ENCODE results near the gene TTC34.

Gene TTC34

DNA sequence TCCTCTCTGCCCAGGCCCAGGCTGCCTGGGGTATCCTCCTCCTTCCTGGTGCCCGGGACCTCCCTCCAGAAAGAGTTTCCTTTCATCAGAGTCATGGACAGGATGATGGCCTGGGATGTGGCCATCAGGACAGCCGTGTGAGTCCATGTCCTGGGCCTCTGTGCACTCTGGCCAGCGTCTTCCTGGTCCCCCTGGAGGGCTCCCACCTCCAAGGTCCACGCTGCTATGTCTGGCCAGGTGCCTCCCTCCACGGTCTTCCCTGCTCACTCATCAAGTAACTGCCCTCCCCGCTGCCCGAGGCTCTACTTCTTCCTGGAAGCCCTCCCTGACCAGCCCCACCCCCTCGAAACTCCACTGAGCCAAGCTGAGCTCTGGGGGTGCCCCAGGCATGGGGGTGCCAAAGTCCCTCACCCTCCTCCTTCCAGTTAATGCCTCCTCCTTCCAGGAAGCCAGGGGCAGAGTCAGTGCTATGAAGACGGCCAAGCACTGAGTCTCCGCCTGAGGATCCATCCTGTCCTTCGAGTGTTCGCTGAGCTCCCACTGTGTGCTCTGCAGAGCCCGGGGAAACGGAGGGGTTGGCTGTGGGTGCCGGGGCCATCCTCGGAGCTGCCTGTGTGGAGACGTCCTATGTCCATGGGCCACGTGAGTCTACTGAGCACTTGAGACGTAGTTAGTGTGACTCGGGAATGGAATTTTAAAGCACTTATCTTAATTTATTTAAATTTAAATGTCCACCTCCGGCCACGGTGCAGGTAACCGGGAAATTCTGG is 28.5 kb upstream of the TTC34 start:
- no peak for DNase-seq

DNA sequence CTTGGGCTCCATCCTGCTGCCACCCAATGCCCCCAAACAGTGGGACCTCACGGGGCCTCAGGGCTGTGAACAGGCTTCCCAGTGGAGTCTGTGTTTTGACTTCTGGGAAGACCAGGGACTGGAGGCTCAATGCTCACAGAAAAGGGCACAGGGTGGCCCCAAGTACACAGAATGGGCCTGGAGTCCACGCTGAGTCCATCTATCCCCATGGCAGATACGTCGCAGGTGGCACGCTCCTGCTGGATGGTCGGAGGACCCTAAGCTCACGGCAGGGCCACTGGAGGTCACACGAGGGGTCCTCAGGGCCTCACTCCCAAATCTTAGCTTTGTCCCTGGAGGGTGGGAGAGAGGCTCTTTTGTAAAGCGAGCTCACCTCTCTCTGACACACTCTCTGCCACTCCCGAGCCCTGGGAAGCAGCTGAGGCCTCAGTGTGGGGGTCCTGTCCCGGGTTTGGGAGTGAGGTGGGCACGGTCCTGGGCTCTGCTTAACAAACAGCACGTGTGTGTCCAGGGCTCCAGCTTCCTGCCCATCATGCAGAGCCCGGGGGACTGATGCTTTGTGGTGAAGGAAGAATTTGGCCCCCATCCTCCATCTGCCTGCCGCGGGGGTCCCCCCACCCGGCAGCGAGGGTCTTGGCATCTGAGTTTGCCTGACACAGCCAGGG is 27.2 kb upstream of the TTC34 start:
- no peak for DNase-seq

DNA sequence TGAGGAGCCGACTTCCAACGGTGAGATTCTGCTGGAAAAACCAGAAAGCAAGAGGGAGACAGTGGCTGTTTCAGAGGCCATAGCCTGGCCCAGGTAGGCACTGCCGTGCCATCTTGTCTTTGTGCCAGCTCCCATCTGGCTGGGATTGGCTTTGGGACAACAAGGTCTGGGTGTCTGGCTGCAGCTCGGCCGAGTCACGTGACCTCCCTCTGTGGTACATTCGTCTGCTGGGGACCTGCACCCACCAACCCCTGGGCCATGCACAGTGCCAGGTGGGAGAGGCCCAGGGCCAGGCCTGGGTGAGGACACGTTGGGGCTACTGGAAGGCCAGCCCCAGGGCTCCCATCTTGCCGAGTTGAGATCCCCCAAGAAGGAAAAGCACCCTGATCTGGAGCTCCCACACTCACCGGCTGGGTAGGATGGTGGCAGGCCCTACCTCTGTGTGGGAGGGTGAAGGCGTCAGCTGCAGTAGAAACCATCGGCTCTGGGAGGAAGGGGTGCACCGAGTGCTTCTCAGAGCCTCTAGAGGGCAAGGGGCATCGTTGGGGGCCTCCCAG is 25.3 kb upstream of the TTC34 start:
- no peak for DNase-seq

DNA sequence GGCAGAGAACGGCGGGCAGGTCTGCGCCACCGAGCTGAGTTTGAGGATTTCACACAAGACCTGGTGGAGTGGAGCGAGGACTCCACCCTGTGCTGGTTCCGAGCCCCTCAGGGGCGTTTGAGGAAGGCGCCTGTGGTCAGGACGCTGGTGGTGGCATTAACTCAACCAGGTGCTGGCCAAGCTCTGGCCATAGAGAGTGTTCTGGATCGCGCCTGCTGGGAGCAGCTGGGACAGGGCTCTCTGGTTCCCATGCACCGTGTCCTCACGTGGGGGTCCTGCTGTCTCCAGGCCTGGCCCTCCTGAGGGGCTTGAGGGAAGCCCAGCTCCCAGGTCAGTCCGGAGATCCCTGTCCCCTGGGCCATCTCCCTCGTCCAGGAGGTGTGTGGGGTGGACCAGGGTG is 24.8 kb upstream of the TTC34 start:
- DNase-seq: no peak

DNA sequence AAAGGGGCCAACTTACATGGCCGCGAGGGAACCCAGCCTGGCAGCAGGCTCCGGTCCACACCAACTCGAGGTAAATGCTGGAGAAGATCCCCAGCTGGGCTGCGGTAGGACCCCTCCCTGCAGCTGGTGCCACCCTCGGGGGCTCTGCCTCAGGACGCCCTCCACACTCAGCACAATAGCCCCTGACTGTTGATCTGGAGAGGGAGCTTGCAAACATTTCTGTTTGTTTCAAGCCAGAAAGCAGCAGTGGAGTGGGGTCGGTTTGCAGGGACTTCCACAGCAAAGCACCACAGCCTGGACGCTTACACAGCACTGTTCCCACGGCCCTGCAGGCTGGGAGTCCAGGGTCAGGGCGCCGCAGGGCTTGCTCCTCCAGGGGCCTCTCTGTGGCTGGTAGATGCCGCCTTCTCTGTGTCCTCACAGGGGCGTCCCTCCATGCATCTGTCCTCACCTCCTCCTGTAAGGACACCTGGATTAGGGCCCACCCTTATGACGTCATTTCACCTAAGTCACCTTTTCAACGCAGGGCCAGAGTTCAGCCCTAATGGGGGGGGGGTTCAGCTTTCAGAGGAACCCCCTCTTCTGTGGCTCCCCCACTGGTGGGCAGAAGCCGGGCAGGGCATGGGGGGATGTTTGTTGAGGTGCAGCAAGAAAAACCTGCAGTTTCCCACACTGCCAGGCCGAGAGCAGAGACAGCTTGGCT is 24.1 kb upstream of the TTC34 start:
- DNase-seq: no peak

DNA sequence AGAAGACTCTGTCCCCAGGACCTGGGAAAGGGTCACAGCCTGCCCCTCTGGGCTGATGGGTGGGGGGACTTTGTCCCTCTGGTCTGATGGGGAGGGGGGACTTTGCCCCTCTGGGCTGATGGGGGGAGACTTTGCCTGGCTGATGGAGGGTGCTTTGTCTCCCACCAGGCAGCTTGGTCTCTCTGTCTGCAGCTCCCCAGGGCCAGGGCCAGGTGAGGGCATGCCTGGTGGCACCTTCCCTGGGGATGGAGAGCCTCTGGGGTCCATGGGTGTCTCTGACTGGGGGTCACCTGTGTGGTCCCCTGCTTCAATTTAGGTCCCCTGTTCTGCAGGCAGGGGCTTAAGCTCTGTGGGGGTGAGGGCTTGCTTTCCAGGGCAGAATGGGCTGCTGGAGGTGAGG is 23.5 kb upstream of the TTC34 start:
- DNase-seq: no peak

DNA sequence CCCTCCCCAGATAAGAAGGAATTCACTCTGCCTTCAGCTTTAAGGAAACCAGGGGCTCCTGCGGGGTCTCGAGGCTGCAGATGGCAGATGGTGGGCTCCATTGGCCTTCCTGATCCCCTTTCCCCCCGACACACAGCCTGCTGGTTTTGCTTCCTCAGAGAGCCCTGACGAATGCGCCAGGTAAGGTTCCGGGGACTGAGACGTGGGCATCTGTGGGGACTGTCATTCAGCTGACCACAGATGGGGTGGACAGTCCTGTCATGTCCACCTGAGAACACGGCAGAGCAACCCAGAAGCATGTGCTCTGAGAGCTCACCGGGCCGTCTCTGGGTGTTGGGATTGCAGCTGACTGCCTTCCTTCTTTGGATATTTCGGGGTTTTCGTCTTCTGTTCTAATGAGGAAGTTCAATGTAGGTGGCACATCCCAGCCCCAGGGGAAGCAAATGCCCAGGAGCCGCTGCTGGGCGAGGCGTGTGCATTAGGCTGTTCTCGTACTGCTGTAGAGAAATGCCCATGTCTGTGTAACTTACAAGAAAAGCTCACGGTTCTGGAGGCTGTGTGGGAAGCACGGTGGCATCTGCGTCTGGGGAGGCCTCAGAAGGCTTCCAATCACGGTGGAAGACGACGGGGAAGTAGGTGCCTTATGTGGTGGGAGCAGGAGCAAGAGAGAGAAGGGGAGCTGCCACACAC is 22.6 kb upstream of the TTC34 start:
- no peak for DNase-seq

DNA sequence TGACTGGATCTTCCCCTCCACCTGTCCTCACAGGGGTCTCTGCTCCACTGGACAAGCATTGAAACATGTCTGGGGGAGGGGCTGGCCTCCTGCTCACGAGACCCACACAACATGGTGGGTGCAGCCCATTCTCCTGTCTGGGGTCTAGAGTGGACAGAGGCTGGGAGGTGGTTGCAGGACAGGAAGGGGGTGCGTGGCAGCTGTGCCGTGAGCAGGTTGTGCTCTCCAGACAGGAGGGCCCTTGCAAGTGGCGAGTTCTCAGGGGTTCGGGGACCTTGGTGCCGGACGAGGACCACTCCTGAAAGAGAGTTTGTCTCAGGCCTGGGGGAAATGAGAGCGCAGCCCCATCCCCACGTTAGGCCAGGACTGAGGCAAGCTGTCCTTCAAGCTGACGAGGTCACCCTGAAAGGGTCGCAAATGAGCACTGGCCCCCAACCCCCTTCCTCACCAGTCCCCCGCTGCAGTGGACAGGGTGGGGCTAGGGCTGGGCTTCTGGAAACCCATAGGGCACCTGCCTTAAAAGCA is 21.2 kb upstream of the TTC34 start:
- no peak for DNase-seq

DNA sequence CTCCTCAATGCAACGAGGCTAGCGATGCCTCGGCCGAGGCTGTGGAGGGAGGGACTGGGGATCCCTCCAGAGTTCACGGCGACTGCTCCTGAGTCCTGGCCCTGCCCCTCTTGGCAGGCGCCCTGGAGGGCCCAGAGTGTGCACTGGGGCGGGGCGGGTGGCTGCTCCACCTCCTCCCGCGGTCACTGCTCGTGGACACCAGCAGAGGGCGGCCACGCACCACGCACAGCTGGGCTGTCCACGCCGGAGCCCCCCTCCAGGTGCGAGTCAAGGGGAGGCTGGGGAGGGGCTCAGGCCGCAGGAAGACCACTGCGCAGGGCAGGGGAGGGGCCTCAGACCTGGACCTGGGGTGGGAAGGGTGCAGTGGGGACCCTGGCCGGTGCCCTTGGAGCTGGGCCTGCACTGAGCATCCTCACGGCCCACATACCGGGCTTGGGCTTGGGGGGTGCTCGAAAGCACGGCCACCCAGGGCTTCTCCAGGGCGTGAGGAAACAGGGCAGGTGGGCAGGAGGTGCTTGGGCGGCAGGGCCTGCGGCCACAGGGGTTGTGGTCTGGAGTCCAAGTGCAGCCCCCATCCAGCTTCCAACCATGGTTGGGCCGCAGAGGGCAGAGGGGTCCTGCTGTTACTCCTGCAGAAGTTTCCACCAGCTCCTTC is 20.6 kb upstream of the TTC34 start:
- peak; percentile 9 to 48 for DNase-seq

DNA sequence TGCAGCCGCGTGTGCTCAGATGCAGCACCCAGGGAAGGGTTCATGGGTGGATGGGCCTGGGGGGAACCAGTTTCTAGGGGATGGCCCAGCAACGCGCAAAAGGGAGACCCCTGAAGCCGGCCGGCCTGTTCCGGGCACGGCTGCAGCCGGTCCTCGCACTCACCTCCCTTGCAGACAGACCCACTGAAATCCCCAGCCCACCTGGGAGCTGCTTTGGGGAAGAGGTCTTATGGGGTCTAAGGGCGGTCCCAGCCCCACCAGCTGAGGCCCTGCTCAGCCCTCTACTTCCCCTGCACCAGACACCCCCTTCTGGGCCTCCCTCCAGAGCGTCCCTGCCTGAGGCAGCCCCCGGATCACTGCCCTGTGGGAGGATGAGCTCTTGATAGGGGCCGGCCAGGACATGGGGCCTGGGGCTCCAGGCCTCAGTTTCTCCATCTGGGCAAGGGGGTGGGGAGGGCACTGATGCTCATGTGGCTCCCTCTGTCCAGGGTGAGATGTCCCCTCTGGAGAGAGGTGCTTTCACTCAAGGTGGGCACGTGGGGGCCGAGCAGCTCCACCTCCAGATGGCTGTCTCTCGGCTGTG is 20.0 kb upstream of the TTC34 start:
- DNase-seq: no peak

DNA sequence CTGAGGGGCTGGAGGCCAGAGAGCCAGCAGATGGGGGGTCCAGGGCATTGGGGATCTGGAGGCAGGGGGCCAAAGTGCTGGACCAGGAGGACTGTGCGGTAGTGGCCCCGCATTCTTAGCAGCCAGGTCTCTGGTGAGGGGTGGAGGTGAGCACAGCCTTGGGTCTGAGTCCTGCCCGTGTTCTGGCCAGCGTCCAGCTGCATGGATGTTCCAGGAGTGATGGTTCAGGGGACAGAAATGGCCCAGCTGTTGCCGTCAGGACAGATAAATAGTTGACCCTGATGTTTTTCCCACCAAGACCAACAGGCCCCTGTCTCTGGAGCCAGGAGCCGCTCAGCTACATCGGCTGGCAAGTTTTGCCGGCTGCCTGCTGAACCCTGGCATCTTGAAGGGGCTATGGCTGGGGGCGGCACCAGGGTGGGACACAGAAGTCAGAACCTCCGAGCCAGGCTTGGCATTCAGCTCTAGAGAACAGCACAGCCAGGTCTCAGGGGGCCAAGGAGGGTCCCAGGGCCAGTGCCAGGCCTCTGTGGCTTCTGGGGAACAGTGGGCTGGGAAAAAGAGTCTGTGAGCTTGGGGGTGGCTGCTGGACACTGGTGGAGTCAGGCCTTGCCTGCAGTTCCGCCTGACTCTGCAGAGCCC is 19.4 kb upstream of the TTC34 start:
- DNase-seq: no peak

DNA sequence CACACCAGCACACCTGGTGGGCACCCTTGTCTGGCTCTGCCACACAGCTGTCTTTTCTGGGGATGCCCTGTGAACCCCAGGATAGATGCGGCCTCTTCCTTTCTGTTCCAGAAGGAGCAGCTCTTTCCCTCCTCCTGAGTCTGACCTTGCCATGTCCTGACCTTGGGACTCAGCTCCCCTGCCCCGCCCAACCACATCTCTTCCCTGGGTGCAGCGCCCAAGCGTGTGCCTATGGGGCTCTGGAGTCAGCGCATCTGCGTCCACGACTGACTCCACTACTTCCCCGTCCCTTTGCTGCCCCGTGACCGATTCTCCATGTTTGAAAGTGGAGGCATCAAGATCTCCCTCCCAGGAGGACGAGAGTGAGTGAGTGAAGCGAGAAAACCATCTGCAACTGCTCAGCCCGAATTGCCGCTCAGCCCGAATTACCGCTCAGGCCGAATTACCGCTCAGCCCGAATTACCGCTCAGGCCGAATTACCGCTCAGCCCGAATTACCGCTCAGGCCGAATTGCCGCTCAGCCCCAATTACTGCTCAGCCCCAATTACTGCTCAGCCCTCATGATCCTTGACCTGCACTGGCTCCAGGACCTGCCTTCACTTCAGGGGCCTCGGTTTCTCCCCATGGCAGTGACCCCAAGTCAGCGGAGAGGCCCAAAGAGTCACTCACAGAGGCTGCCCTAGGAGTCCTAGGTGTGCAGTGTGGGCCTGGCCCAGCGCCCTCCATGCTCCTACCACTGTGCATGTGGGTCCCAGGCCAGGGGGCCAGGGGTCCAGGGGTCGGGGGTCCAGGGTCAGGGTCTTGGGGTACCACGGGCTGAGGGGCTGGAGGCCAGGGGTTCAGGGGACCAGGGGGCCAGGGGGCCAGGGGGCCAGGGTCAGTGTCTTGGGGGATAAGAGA is 18.6 kb upstream of the TTC34 start:
- no peak for DNase-seq

DNA sequence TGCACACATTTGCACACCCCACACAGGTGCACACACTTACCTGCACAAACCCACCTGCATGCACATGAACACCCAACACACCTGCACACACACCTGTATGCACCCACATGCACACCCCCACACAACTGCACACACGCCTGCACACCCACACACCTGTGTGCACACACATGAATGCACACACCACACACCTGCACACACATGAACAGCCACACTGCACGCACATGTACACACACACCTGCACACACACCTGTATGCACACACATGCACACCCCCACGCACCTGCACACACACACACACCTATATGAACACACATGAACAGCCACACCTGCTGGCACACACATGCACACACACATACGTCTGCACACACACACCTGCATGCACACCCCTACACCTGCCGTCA is 17.9 kb upstream of the TTC34 start:
- DNase-seq: no peak

DNA sequence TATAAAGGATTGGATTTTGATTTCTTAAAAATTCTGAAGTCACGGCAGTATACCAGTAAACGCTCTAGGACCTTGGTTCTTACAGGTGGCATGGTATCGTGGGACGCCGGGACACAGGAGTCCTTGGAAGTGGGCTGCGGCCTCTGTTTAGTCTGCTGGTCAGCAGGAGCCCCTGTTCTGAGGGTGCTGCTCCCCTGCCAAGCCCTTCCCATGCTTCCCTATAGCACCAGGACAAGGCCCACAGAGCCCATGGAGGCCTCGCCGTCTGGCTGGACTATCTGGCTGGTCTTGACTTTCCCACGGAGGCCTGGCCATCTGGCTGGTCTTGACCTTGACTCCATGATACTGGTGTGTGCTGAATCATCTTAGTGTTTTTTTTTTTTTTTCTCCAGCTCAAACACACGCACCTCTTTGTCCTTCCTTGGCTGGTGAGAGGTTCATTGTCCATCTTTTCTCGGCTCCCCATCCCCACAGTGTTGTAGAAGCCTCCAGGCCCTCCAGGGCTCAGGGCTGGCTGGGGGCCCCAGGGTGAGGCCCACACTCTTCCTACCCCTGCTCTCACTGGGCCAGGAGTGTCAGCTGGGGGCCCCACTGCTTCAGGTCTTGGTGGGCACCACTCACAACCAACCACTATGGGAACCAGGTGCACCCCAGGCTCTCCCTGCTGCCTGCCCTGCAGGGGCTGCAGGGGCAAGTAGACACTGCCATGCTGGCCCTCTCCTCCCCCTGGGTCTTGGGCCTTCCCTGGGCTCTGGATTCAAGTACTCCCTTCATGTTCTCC is 16.5 kb upstream of the TTC34 start:
- no peak for DNase-seq

DNA sequence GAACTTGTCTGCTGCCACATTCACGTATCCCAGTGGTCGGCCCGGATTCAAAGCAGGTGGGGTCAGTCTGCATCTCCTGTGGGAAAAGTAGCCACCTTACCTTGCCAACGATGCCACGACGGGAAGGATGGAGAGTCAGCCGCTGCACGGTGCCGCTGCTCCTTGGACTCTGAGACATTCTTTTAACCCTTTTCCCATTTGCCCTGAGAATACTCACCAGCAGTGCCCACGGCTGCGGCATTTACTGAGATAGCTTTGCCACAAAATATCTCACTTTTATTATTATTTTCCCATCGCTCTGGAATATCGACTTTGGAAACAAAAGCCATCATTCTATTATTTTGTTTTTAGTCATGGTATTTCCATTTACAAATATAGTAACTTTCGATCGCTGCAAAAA is 15.3 kb upstream of the TTC34 start:
- no peak for DNase-seq

DNA sequence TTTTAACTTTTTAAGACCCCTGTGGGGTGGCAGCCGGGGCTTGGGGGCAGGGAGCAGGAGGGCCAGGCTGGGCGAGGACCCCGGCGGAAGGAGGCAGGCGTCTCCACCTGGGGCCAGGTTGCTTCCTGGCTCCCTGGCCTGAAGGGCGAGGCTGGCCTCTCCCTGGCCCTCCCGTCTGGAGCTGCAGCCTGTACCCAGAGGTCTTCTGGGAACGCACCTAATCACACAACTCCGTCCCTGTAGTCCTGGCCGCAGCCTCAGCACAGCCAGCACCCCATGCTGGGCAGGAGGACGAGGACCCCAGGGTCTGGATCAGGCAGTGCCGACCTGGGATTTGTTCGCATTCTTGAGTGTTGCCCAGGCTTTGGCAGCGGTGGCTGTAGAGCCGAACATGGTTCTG is 14.1 kb upstream of the TTC34 start:
- no peak for DNase-seq

DNA sequence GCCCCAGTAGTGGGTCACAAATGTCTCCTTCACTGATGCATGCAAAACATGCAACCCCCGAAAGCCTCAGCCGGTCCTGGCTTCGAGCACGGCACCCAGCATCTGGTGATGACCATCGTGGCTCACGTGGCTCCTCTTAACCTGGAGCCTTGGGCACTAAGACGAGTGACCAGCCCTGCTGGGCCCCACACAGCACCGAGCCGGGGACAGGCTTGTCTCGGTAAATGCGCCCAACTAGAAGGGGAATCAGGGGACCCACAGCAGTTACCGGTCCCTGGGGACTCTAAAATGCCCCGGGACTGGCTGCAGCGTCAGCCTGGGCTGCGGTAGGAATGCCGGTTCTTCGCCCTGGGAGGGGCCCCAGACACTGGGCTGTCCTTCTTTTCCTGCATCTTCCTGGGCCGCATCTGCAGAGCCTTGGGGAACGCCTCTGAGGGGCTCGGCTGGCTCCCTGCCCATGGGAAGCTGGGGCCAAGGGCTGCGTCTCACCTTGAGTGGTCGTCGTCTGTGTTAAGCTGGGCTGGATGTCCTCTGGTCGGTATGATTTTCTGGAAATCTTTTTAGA is 13.1 kb upstream of the TTC34 start:
- no peak for DNase-seq

DNA sequence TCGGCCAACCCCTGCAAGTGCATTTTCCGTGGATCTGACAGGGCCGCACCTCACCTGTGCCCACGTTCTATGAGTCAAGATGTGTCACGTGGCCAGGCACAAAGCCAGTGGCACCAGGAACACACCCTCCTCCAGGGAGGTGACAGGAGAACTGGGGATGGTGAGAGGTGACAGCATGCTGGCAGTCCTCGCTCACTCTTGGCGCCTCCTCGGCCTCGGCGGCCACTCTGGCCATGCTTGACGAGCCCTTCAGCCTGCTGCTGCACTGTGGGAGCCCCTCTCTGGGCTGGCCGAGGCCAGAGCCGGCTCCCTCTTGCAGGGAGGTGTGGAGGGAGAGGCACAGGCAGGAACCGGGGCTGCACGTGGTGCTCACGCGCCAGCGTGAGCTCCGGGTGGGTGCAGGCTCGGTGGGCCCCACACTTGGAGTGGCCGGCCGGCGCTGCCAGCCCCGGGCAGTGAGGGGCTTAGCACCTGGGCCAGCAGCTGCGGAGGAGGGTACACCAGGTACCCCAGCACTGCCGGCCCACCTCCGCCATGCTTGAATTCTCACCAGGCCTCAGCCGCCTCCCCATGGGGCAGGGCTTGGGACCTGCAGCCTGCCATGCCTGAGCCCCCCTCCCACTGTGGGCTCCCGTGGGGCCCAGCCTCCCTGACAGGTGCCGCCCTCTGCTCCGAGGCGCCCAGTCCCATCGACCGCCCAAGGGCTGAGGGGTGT is 11.6 kb upstream of the TTC34 start:
- DNase-seq: no peak

DNA sequence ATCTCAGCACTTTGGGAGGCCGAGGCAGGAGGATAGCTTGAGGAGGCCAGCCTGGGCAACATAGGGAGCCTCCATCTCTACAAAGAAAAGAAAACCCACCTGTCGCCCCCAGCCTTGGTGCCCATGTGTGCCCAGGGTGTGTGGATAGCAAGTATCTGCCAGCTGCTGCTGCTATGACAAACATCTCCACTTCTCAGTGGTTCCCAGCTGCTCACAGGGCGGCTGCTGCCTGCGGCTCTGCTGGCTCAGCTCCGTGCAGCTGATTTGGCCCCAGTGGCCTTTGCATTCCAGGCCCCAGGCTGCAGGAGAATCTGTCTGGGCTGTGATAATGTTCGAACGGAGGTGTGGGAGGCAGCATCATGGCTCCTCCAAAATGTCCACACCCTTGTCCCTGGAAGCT is 10.6 kb upstream of the TTC34 start:
- DNase-seq: no peak

Measured in CD4-positive, alpha-beta T cell treated with Interferon alpha-2 for 1 hour (primary cell).